ENCODE measurements around the gene PIK3R1. TPM values are rescaled to one million over a fixed set of nuclear protein-coding genes. Genes with fewer than 3 reads are reported as not detected.

The PIK3R1 gene
- total RNA-seq, 1 experiment from 2014 or later, result 47.8 TPM

- Mint-ChIP-seq H3K9me3 (ENCODE audit: unreplicated experiment) (no peaks in the 10 kb centered on the region), H3K27me3 (ENCODE audit: insufficient read depth, unreplicated experiment) (no peaks in the 10 kb centered on the region), H3K27ac (ENCODE audit: unreplicated experiment) (peak overlapping the region; percentile 32), H3K4me3 (ENCODE audit: unreplicated experiment) (no peak overlapping the region), H3K4me1 (ENCODE audit: low read depth, unreplicated experiment) (peaks cover 34% of the 10 kb centered on the region), H3K36me3 (ENCODE audit: insufficient read depth, unreplicated experiment) (peaks cover 18% of the 10 kb centered on the region)
- CTCF ChIA-PET, result no interaction called here
- no peaks in the 10 kb centered on the region for H3K36me3 ChIP-seq (ENCODE audit: control insufficient read depth, insufficient read depth, low read length)
- BruUV-seq (replicated peaks), result no TSS peak
- H3K9me3 ChIP-seq, result no peaks in the 10 kb centered on the region
- DNase-seq, result no peak
- intact Hi-C loops (cut with micrococcal nuclease; ENCODE audit: unreplicated experiment), result no loop called here
- no peak for TF ChIP-seq CTCF (IDR thresholded peaks at IDR 0.05; ENCODE audit: insufficient read depth in 1 of 2, low read depth in 1 of 2, low read length in 1 of 2, severe bottlenecking in 1 of 2, unreplicated experiment in 1 of 2)
- no peaks in the 10 kb centered on the region for H3K27me3 ChIP-seq (replicated peaks; ENCODE audit: control insufficient read depth, insufficient read depth, low read length)
- H3K4me3 ChIP-seq (ENCODE audit: low read depth, low read length), result no peak overlapping the region
- POLR2A ChIA-PET, result no interaction called here
- 0 out of 2 replicates have a peak, but pooled peaks cover 8% of the 10 kb centered on the region for H3K4me1 ChIP-seq
Measured at GRCh38 chr5:68250661-68251298, 35.2 kb downstream of the PIK3R1 start.

- H3K27me3 ChIP-seq (replicated peaks; ENCODE audit: control insufficient read depth, insufficient read depth, low read length), result no peaks in the 10 kb centered on the region
- no peak for TF ChIP-seq CTCF (IDR thresholded peaks at IDR 0.05; ENCODE audit: insufficient read depth in 1 of 2, low read depth in 1 of 2, low read length in 1 of 2, severe bottlenecking in 1 of 2, unreplicated experiment in 1 of 2)
- H3K36me3 ChIP-seq (ENCODE audit: control insufficient read depth, insufficient read depth, low read length), result no peaks in the 10 kb centered on the region
- ChIA-PET POLR2A (no interaction called here), CTCF (interaction anchor here (1.3 kb wide), 1 partner anchor 27 kb away, joined by 3 read pairs; no protein-coding TSS in a partner anchor)
- Mint-ChIP-seq H3K4me1 (ENCODE audit: low read depth, unreplicated experiment) (peaks cover 34% of the 10 kb centered on the region), H3K4me3 (ENCODE audit: unreplicated experiment) (no peak overlapping the region), H3K36me3 (ENCODE audit: insufficient read depth, unreplicated experiment) (peaks cover 19% of the 10 kb centered on the region), H3K9me3 (ENCODE audit: unreplicated experiment) (no peaks in the 10 kb centered on the region), H3K27me3 (ENCODE audit: insufficient read depth, unreplicated experiment) (no peaks in the 10 kb centered on the region), H3K27ac (ENCODE audit: unreplicated experiment) (peak overlapping the region; percentile 69)
- no TSS peak for BruUV-seq (replicated peaks)
- intact Hi-C loops (cut with micrococcal nuclease; ENCODE audit: unreplicated experiment), result no loop called here
- H3K9me3 ChIP-seq, result no peaks in the 10 kb centered on the region
- 0 out of 2 replicates have a peak, but pooled peaks cover 8% of the 10 kb centered on the region for H3K4me1 ChIP-seq
- H3K4me3 ChIP-seq (ENCODE audit: low read depth, low read length), result no peak overlapping the region
- DNase-seq, result no peak
Measured at GRCh38 chr5:68251386-68251785, 35.8 kb downstream of the PIK3R1 start.

GRCh38 chr5:68251804-68252522, 36.4 kb downstream of the PIK3R1 start:
- Histone ChIP-seq H3K9me3 (no peaks in the 10 kb centered on the region), H3K4me1 (0 out of 2 replicates have a peak, but pooled peaks cover 8% of the 10 kb centered on the region), H3K4me3 (ENCODE audit: low read depth, low read length) (no peak overlapping the region), H3K36me3 (ENCODE audit: control insufficient read depth, insufficient read depth, low read length) (peaks cover 1% of the 10 kb centered on the region; the same call in 1 of the 2 replicates), H3K27me3 (replicated peaks; ENCODE audit: control insufficient read depth, insufficient read depth, low read length) (no peaks in the 10 kb centered on the region)
- Mint-ChIP-seq H3K27ac (ENCODE audit: unreplicated experiment) (peak overlapping the region; percentile 69), H3K4me3 (ENCODE audit: unreplicated experiment) (no peak overlapping the region), H3K4me1 (ENCODE audit: low read depth, unreplicated experiment) (peaks cover 34% of the 10 kb centered on the region), H3K36me3 (ENCODE audit: insufficient read depth, unreplicated experiment) (peaks cover 24% of the 10 kb centered on the region), H3K27me3 (ENCODE audit: insufficient read depth, unreplicated experiment) (no peaks in the 10 kb centered on the region), H3K9me3 (ENCODE audit: unreplicated experiment) (no peaks in the 10 kb centered on the region)
- no TSS peak for BruUV-seq (replicated peaks)
- DNase-seq, result no peak
- TF ChIP-seq CTCF (IDR thresholded peaks at IDR 0.05; ENCODE audit: insufficient read depth in 1 of 2, low read depth in 1 of 2, low read length in 1 of 2, severe bottlenecking in 1 of 2, unreplicated experiment in 1 of 2), result no peak
- POLR2A ChIA-PET, result no interaction called here
- CTCF ChIA-PET, result interaction anchor here (1.1 to 1.5 kb wide), 3 partner anchors 27 to 1005 kb away, joined by 3 to 8 read pairs (median 8); partner anchors contain the start of gene PIK3R1
- intact Hi-C loops (cut with micrococcal nuclease; ENCODE audit: unreplicated experiment), result loop anchor here (1.0 kb wide), 2 partner anchors 759 to 1006 kb away; no protein-coding TSS in a partner anchor
